Hepatocyte (in vitro differentiated cells): ENCODE data around the gene DDX20. TPM values are rescaled to one million over a fixed set of nuclear protein-coding genes. Genes with fewer than 3 reads are reported as not detected.

Experiments used
- DNase-seq: peaks from one replicate; pipeline ENCODE4 v3.0.0-alpha.2; 2016; ENCODE audit warnings: low spot score
- H2AFZ ChIP-seq: fragments of 200-600 bp; sonication (generic); 2 replicates; pipeline ENCODE4 v1.6.0; 2016; ENCODE audit warnings: antibody characterized with exemption, mild to moderate bottlenecking
- H3K27ac ChIP-seq: fragments of 200-600 bp; sonication (generic); 2 replicates; pipeline ENCODE4 v1.5.1; 2016; ENCODE audit warnings: mild to moderate bottlenecking
- H3K27me3 ChIP-seq: fragments of 200-600 bp; sonication (generic); 2 replicates; pipeline ENCODE4 v1.6.1; 2016
- H3K36me3 ChIP-seq: fragments of 200-600 bp; sonication (generic); replicated peaks from 2 replicates; pipeline ENCODE4 v1.5.1; 2016; ENCODE audit warnings: low read depth; ENCODE audit not compliant: insufficient read depth
- H3K4me1 ChIP-seq: fragments of 200-600 bp; sonication (generic); 2 replicates; pipeline ENCODE4 v1.5.1; 2016; ENCODE audit warnings: mild to moderate bottlenecking, moderate library complexity; ENCODE audit not compliant: insufficient read depth
- H3K4me2 ChIP-seq: fragments of 200-600 bp; sonication (generic); 2 replicates; pipeline ENCODE4 v1.6.0; 2016
- H3K4me3 ChIP-seq: fragments of 200-600 bp; sonication (generic); 2 replicates; pipeline ENCODE4 v1.5.1; 2016; ENCODE audit warnings: mild to moderate bottlenecking
- H3K79me2 ChIP-seq: fragments of 200-600 bp; sonication (generic); 2 replicates; pipeline ENCODE4 v1.6.0; 2017; ENCODE audit warnings: mild to moderate bottlenecking
- H3K9me2 ChIP-seq: fragments of 200-600 bp; sonication (generic); replicated peaks from 2 replicates; pipeline ENCODE4 v1.6.0; 2017; ENCODE audit warnings: mild to moderate bottlenecking; ENCODE audit not compliant: insufficient read depth
- H3K9me3 ChIP-seq: fragments of 200-600 bp; sonication (generic); 2 replicates; pipeline ENCODE4 v1.5.1; 2016; ENCODE audit warnings: low read depth, mild to moderate bottlenecking
- H4K20me1 ChIP-seq: fragments of 200-600 bp; sonication (generic); 2 replicates; pipeline ENCODE4 v1.6.0; 2016; ENCODE audit warnings: mild to moderate bottlenecking; ENCODE audit not compliant: insufficient read depth, poor library complexity, severe bottlenecking
- CTCF ChIP-seq: fragments of 200-600 bp; sonication (generic); IDR thresholded peaks from 2 replicates; pipeline ENCODE4 v1.5.1; 2016; ENCODE audit warnings: antibody characterized with exemption, mild to moderate bottlenecking; ENCODE audit not compliant: poor library complexity
- EZH2 ChIP-seq: fragments of 200-600 bp; sonication (generic); IDR thresholded peaks from 2 replicates; pipeline ENCODE4 v1.6.1; 2016; ENCODE audit warnings: antibody characterized with exemption, mild to moderate bottlenecking, borderline replicate concordance
- EZH2phosphoT487 ChIP-seq: fragments of 200-600 bp; sonication (generic); IDR thresholded peaks from one replicate; pipeline ENCODE4 v1.6.1; 2018; ENCODE audit warnings: antibody characterized with exemption, mild to moderate bottlenecking, low read depth, moderate library complexity; ENCODE audit not compliant: unreplicated experiment, severe bottlenecking
- WGBS: methylation state at CpG from one replicate; pipeline ENCODE4 v1.1.6; 2016; ENCODE audit warnings: low lambda C conversion rate; ENCODE audit errors: missing lambda C conversion rate; 5-methylcytosine and 5-hydroxymethylcytosine counted together
- polyA plus RNA-seq: library from polyadenylated mRNA; unstranded; fragments of >200 nt; fragmentation: Nextera tagmentation; extraction: Ambion mirVana; gene quantifications from 2 replicates; pipeline ENCODE4 v1.2.1, GENCODE V29; 2016
- total RNA-seq: library from RNA; depleted of rRNA; stranded (reverse); fragments of >200 nt; gene quantifications from 2 replicates; pipeline ENCODE4 v1.2.3, GENCODE V29; 2014

The DDX20 gene
- total and polyA plus RNA-seq, 2 experiments from 2014 or later, result 6.7 to 19.4 TPM

- Histone ChIP-seq H3K27ac (no peak overlapping the region), H3K4me1 (no peaks in the 10 kb centered on the region), H3K4me2 (no peak overlapping the region), H3K4me3 (no peak overlapping the region), H2AFZ (no peak overlapping the region), H3K79me2 (no peaks in the 10 kb centered on the region), H3K36me3 (no peaks in the 10 kb centered on the region), H3K9me2 (no peaks in the 10 kb centered on the region), H3K9me3 (no peaks in the 10 kb centered on the region), H3K27me3 (peaks cover 3% of the 10 kb centered on the region), H4K20me1 (no peaks in the 10 kb centered on the region)
- DNase-seq, result no peak
- whole genome bisulfite sequencing, result 70% methylated on average over 4 of the region's 4 CpGs
- TF ChIP-seq EZH2phosphoT487 (no peak), EZH2 (no peak), CTCF (no peak)
These were observed 28.7 kb downstream of the DDX20 start for GRCh38 chr1:111784273-111784901.

GRCh38 chr1:111786669-111787207 is 31.0 kb downstream of the DDX20 start:
- Histone ChIP-seq H3K79me2 (no peaks in the 10 kb centered on the region), H3K27ac (no peak overlapping the region), H2AFZ (no peak overlapping the region), H3K4me3 (no peak overlapping the region), H3K9me3 (no peaks in the 10 kb centered on the region), H4K20me1 (no peaks in the 10 kb centered on the region), H3K9me2 (no peaks in the 10 kb centered on the region), H3K27me3 (peaks cover 3% of the 10 kb centered on the region), H3K4me2 (no peak overlapping the region), H3K4me1 (no peaks in the 10 kb centered on the region), H3K36me3 (no peaks in the 10 kb centered on the region)
- WGBS, result 80% methylated on average over 9 of the region's 9 CpGs
- TF ChIP-seq CTCF (no peak), EZH2phosphoT487 (no peak), EZH2 (no peak)
- no peak for DNase-seq

- Histone ChIP-seq H3K4me1 (no peaks in the 10 kb centered on the region), H4K20me1 (no peaks in the 10 kb centered on the region), H3K27me3 (peaks cover 3% of the 10 kb centered on the region), H3K36me3 (no peaks in the 10 kb centered on the region), H3K27ac (no peak overlapping the region), H3K4me2 (no peak overlapping the region), H3K9me2 (no peaks in the 10 kb centered on the region), H3K79me2 (no peaks in the 10 kb centered on the region), H3K4me3 (no peak overlapping the region), H3K9me3 (no peaks in the 10 kb centered on the region), H2AFZ (no peak overlapping the region)
- DNase-seq, result no peak
- 72% methylated on average over 5 of the region's 5 CpGs for WGBS
- TF ChIP-seq CTCF, result no peak
- no peak for TF ChIP-seq EZH2phosphoT487
- TF ChIP-seq EZH2, result no peak
These were observed 33.4 kb downstream of the DDX20 start for GRCh38 chr1:111789142-111789541.
